NCI-H446 (cell line): ENCODE measurements around the gene UGT1A1.

Experiments
- DNase-seq, 2 experiments: peaks; one replicate each; lab custom pipeline; 2025; lab: John Stamatoyannopoulos, UW

Gene UGT1A1

GRCh38 chr2:233798335-233799086 lies 38.4 kb downstream of the UGT1A1 start:
- DNase-seq, result no peak

GRCh38 chr2:233799087-233799665 lies 39.1 kb downstream of the UGT1A1 start:
- DNase-seq, result no peak

- no peak for DNase-seq
These were observed 39.6 kb downstream of the UGT1A1 start for GRCh38 chr2:233799716-233800115.

GRCh38 chr2:233800208-233800607 lies 40.1 kb downstream of the UGT1A1 start:
- no peak for DNase-seq

GRCh38 chr2:233801357-233802131 lies 41.5 kb downstream of the UGT1A1 start:
- no peak for DNase-seq

- DNase-seq, result no peak
These were observed 42.2 kb downstream of the UGT1A1 start for GRCh38 chr2:233802132-233802815.

GRCh38 chr2:233803292-233803911 lies 43.3 kb downstream of the UGT1A1 start:
- DNase-seq, result no peak

- no peak for DNase-seq
These were observed 43.9 kb downstream of the UGT1A1 start for GRCh38 chr2:233803994-233804393.

GRCh38 chr2:233807215-233807865 lies 47.3 kb downstream of the UGT1A1 start:
- DNase-seq, result no peak

- no peak for DNase-seq
These were observed 48.2 kb downstream of the UGT1A1 start for GRCh38 chr2:233807966-233808935.

GRCh38 chr2:233810385-233810784 lies 50.3 kb downstream of the UGT1A1 start:
- DNase-seq, result no peak

- DNase-seq, result no peak
These were observed 51.0 kb downstream of the UGT1A1 start for GRCh38 chr2:233811087-233811486.

GRCh38 chr2:233811732-233812131 lies 51.7 kb downstream of the UGT1A1 start:
- DNase-seq, result no peak

- DNase-seq, result no peak
These were observed 53.4 kb downstream of the UGT1A1 start for GRCh38 chr2:233813236-233814055.

- no peak for DNase-seq
These were observed 54.2 kb downstream of the UGT1A1 start for GRCh38 chr2:233814056-233814835.

- DNase-seq, result no peak
These were observed 55.8 kb downstream of the UGT1A1 start for GRCh38 chr2:233815861-233816260.

GRCh38 chr2:233816334-233816733 lies 56.3 kb downstream of the UGT1A1 start:
- DNase-seq, result no peak

GRCh38 chr2:233816771-233817170 lies 56.7 kb downstream of the UGT1A1 start:
- no peak for DNase-seq
